Ascending aorta (tissue), 2 donors: Measurements from ENCODE around the gene ADGRA1. TPM values are rescaled to one million over a fixed set of nuclear protein-coding genes. Genes with fewer than 3 reads are reported as not detected.

Experiments
- DNase-seq, 2 donors: peaks; one replicate each; pipeline ENCODE4 v3.0.0-alpha.2; 2019; ENCODE audit warnings: low spot score in 2 of 2
- H3K27ac ChIP-seq, 2 donors: fragments of 200-600 bp; sonication (generic); one replicate each; pipeline ENCODE4 v1.5.1; 2016 to 2017; ENCODE audit warnings: mild to moderate bottlenecking in 1 of 2
- H3K27me3 ChIP-seq: fragments of 200-600 bp; sonication (generic); one replicate; pipeline ENCODE4 v1.5.1; 2017
- H3K36me3 ChIP-seq, 2 donors: fragments of 200-600 bp; sonication (generic); one replicate each; pipeline ENCODE4 v1.5.1; 2016
- H3K4me1 ChIP-seq, 2 donors: fragments of 200-600 bp; sonication (generic); one replicate each; pipeline ENCODE4 v1.5.1; 2016 to 2017; ENCODE audit warnings: mild to moderate bottlenecking in 1 of 2
- H3K4me3 ChIP-seq, 2 donors: fragments of 200-600 bp; sonication (generic); one replicate each; pipeline ENCODE4 v1.5.1; 2016 to 2017; ENCODE audit warnings: mild to moderate bottlenecking in 1 of 2
- H3K9me3 ChIP-seq, 2 donors: fragments of 200-600 bp; sonication (generic); one replicate each; pipeline ENCODE4 v1.5.1; 2016
- CTCF ChIP-seq, 3 experiments: fragments of 200-600 bp in 2 of 3; fragments of 450-650 bp in 1 of 3; sonication (generic) in 2 of 3; IDR thresholded peaks; one replicate each; pipeline ENCODE4 v1.5.1; 2016 to 2019; ENCODE audit warnings: antibody characterized with exemption in 3 of 3, mild to moderate bottlenecking in 1 of 3, moderate library complexity in 1 of 3
- intact Hi-C: fragments of 100-400 bp; cut with DNase I; formaldehyde crosslinking; loops from one replicate; pipeline ENCODE4 v1.15.1; 2023
- total RNA-seq: library from RNA; depleted of rRNA; stranded (reverse); fragments of >200 nt; gene quantifications from one replicate; pipeline ENCODE4 v1.1.0, GENCODE V29; 2016

Gene ADGRA1
- total RNA-seq, 1 donor from 2014 or later: not detected

- DNase-seq: no peak
- TF ChIP-seq CTCF (IDR thresholded peaks at IDR 0.05): no peak
- no peak overlapping the region for H3K27ac ChIP-seq
- no peaks in the 10 kb centered on the region for H3K9me3 ChIP-seq
- intact Hi-C loops: no loop called here
- no peaks in the 10 kb centered on the region for H3K27me3 ChIP-seq
- no peak overlapping the region for H3K4me3 ChIP-seq
- H3K36me3 ChIP-seq: no peaks in the 10 kb centered on the region
- H3K4me1 ChIP-seq: no peaks in the 10 kb centered on the region
Measured at GRCh38 chr10:133154411-133154810, 66.7 kb downstream of the ADGRA1 start.

DNA sequence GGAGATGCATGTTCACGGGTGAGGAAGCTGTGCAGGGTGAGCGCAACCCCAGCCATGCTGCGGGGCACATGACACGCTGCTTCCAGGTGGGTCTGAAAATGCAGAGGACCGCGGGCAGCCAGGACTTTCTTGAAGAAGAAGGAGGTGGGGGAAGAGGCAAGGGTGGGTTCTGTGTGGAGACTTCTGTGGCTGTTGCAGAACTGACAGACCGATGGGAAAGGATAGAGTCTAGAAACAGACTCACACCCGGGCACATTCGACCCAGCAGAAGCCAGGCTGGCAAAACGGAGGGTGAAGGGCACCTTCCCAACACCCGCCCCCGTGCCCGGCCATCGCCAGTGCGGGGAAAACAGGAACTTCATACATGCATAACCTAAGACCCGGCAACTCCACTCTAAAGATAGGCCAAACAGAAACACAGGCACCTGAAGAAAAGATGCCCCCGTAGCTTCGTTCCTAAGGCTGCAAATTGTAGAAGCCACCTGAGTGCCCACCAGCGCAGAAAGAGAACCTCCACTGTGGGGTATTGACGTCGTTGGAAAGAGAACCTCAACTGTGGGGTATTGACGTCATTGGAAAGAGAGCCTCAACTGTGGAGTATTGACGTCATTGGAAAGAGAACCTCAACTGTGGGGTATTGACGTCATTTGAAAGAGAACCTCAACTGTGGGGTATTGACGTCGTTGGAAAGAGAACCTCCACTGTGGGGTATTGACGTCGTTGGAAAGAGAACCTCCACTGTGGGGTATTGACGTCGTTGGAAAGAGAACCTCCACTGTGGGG lies 67.5 kb downstream of the ADGRA1 start:
- no peak overlapping the region for H3K27ac ChIP-seq
- intact Hi-C loops: no loop called here
- TF ChIP-seq CTCF (IDR thresholded peaks at IDR 0.05): no peak
- H3K4me3 ChIP-seq: no peak overlapping the region
- H3K27me3 ChIP-seq: no peaks in the 10 kb centered on the region
- H3K4me1 ChIP-seq: no peaks in the 10 kb centered on the region
- no peaks in the 10 kb centered on the region for H3K9me3 ChIP-seq
- H3K36me3 ChIP-seq: no peaks in the 10 kb centered on the region
- DNase-seq: no peak

- Histone ChIP-seq H3K27ac (no peak overlapping the region), H3K27me3 (no peaks in the 10 kb centered on the region), H3K4me1 (peaks cover 2 to 4% of the 10 kb centered on the region in 2 donors), H3K36me3 (no peaks in the 10 kb centered on the region), H3K9me3 (no peaks in the 10 kb centered on the region), H3K4me3 (no peak overlapping the region)
- intact Hi-C loops: no loop called here
- no peak for TF ChIP-seq CTCF (IDR thresholded peaks at IDR 0.05)
- no peak for DNase-seq
Measured at GRCh38 chr10:133156674-133157579, 69.2 kb downstream of the ADGRA1 start.

GRCh38 chr10:133157662-133158436 lies 70.1 kb downstream of the ADGRA1 start:
- no peak for TF ChIP-seq CTCF (IDR thresholded peaks at IDR 0.05)
- Histone ChIP-seq H3K4me3 (no peak overlapping the region), H3K9me3 (no peaks in the 10 kb centered on the region), H3K36me3 (no peaks in the 10 kb centered on the region), H3K4me1 (peaks cover 2 to 4% of the 10 kb centered on the region in 2 donors), H3K27ac (no peak overlapping the region), H3K27me3 (no peaks in the 10 kb centered on the region)
- intact Hi-C loops: no loop called here
- no peak for DNase-seq

GRCh38 chr10:133158437-133158755 lies 70.7 kb downstream of the ADGRA1 start:
- Histone ChIP-seq H3K4me1 (peaks cover 2 to 4% of the 10 kb centered on the region in 2 donors), H3K27ac (no peak overlapping the region), H3K27me3 (no peaks in the 10 kb centered on the region), H3K9me3 (no peaks in the 10 kb centered on the region), H3K4me3 (no peak overlapping the region), H3K36me3 (no peaks in the 10 kb centered on the region)
- TF ChIP-seq CTCF (IDR thresholded peaks at IDR 0.05): no peak
- intact Hi-C loops: no loop called here
- DNase-seq: no peak
